ENCODE measurements around the gene SOS1. TPM values are rescaled to one million over a fixed set of nuclear protein-coding genes. Genes with fewer than 3 reads are reported as not detected.

SOS1 gene
- total RNA-seq, 1 donor from 2014 or later: 44.0 TPM

DNA sequence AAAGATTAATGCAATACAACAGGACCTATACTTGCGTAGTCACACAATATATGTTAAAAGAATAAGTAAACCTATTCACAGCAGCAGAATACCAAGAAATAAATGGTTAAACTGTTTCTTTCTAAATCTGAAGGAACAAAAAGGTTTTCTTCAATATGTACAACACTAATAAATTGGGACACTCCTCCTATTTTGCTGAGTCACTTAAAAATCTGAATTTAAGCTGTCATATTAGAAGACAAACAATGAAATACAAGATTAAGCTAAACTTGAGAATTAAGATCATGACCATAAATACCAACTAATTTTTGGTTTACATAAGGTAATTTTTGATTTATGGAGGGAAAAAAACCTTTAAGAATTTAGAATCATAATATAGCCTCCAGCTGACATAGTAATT is 138.4 kb downstream of the SOS1 start:
- Histone ChIP-seq H3K27ac (ENCODE audit: low read depth, low read length) (no peak overlapping the region), H3K9ac (ENCODE audit: low read length) (no peak overlapping the region), H3K36me3 (ENCODE audit: insufficient read depth, low read length) (peaks cover 6% of the 10 kb centered on the region), H4K20me1 (ENCODE audit: insufficient read depth, low read length) (no peaks in the 10 kb centered on the region), H3K9me3 (ENCODE audit: insufficient read depth, low read depth, low read length) (no peaks in the 10 kb centered on the region), H2AFZ (ENCODE audit: low read depth, low read length) (no peak overlapping the region), H3K4me3 (ENCODE audit: insufficient read depth, low read depth, low read length) (no peak overlapping the region), H3K27me3 (ENCODE audit: insufficient read depth, low read length) (no peaks in the 10 kb centered on the region), H3K4me1 (ENCODE audit: insufficient read depth, low read length) (no peaks in the 10 kb centered on the region), H3K79me2 (ENCODE audit: insufficient read depth, low read length) (no peaks in the 10 kb centered on the region), H3K4me2 (ENCODE audit: low read length) (no peak overlapping the region)
- no peak overlapping the region for H3K4me3 Mint-ChIP-seq (ENCODE audit: unreplicated experiment)
- no peaks in the 10 kb centered on the region for H3K9me3 Mint-ChIP-seq (ENCODE audit: unreplicated experiment)
- no peaks in the 10 kb centered on the region for H3K4me1 Mint-ChIP-seq (ENCODE audit: low read depth, unreplicated experiment)
- H3K27me3 Mint-ChIP-seq (ENCODE audit: low read depth, unreplicated experiment): no peaks in the 10 kb centered on the region
- DNase-seq (ENCODE audit: low read depth): no peak
- no peak for TF ChIP-seq EZH2 (IDR thresholded peaks at IDR 0.05; ENCODE audit: insufficient read depth, low read length)
- TF ChIP-seq, protein P1, sequence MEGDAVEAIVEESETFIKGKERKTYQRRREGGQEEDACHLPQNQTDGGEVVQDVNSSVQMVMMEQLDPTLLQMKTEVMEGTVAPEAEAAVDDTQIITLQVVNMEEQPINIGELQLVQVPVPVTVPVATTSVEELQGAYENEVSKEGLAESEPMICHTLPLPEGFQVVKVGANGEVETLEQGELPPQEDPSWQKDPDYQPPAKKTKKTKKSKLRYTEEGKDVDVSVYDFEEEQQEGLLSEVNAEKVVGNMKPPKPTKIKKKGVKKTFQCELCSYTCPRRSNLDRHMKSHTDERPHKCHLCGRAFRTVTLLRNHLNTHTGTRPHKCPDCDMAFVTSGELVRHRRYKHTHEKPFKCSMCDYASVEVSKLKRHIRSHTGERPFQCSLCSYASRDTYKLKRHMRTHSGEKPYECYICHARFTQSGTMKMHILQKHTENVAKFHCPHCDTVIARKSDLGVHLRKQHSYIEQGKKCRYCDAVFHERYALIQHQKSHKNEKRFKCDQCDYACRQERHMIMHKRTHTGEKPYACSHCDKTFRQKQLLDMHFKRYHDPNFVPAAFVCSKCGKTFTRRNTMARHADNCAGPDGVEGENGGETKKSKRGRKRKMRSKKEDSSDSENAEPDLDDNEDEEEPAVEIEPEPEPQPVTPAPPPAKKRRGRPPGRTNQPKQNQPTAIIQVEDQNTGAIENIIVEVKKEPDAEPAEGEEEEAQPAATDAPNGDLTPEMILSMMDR (IDR thresholded peaks at IDR 0.05; ENCODE audit: insufficient read depth, low read depth, low read length): no peak
- H3K36me3 Mint-ChIP-seq (ENCODE audit: low read depth, unreplicated experiment): peaks cover 17% of the 10 kb centered on the region
- FAIRE-seq: no peak
- H3K27ac Mint-ChIP-seq (ENCODE audit: unreplicated experiment): no peak overlapping the region

GRCh38 chr2:38981670-38982357 is 139.0 kb downstream of the SOS1 start:
- no peak for DNase-seq (ENCODE audit: low read depth)
- Histone ChIP-seq H3K4me2 (ENCODE audit: low read length) (no peak overlapping the region), H3K36me3 (ENCODE audit: insufficient read depth, low read length) (peaks cover under 1% of the 10 kb centered on the region), H4K20me1 (ENCODE audit: insufficient read depth, low read length) (no peaks in the 10 kb centered on the region), H3K4me3 (ENCODE audit: insufficient read depth, low read depth, low read length) (no peak overlapping the region), H3K9me3 (ENCODE audit: insufficient read depth, low read depth, low read length) (no peaks in the 10 kb centered on the region), H3K4me1 (ENCODE audit: insufficient read depth, low read length) (no peaks in the 10 kb centered on the region), H2AFZ (ENCODE audit: low read depth, low read length) (no peak overlapping the region), H3K27ac (ENCODE audit: low read depth, low read length) (no peak overlapping the region), H3K27me3 (ENCODE audit: insufficient read depth, low read length) (no peaks in the 10 kb centered on the region), H3K79me2 (ENCODE audit: insufficient read depth, low read length) (no peaks in the 10 kb centered on the region), H3K9ac (ENCODE audit: low read length) (no peak overlapping the region)
- Mint-ChIP-seq H3K27ac (ENCODE audit: unreplicated experiment) (no peak overlapping the region), H3K9me3 (ENCODE audit: unreplicated experiment) (no peaks in the 10 kb centered on the region), H3K27me3 (ENCODE audit: low read depth, unreplicated experiment) (no peaks in the 10 kb centered on the region), H3K4me3 (ENCODE audit: unreplicated experiment) (no peak overlapping the region), H3K36me3 (ENCODE audit: low read depth, unreplicated experiment) (peaks cover 17% of the 10 kb centered on the region), H3K4me1 (ENCODE audit: low read depth, unreplicated experiment) (no peaks in the 10 kb centered on the region)
- no peak for TF ChIP-seq EZH2 (IDR thresholded peaks at IDR 0.05; ENCODE audit: insufficient read depth, low read length)
- TF ChIP-seq, protein P1 (IDR thresholded peaks at IDR 0.05; ENCODE audit: insufficient read depth, low read depth, low read length): no peak
- FAIRE-seq: no peak

DNA sequence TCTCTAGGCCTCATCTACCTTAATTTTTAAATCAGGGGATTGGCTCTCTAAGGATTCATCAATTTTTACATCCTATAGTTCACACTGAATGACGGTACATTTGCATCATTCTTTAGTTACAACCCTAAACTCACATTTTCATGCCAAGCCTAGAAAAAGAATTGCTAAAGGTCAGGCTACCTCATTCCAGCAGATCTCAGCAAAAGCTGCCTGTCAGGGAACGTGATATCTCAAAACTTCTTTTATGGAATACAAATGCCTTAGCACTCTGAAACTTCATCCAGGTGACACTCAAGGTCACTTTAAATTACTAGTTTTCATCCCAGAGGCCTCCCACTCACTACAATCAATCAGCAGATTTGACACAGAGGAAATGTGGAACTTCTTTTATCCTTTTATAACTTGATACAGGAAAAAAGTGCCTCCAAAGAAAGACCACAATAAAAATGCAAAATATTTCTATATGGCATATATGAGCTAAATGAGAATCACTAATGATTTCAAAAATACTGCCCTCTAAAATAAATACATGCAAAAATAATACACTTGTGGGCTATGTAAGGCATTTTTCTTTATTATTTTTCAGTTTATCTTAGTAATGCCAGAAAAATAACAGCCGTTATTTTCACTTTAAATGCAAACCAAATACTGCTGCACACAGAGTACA is 139.7 kb downstream of the SOS1 start:
- Histone ChIP-seq H3K79me2 (ENCODE audit: insufficient read depth, low read length) (no peaks in the 10 kb centered on the region), H3K4me2 (ENCODE audit: low read length) (no peak overlapping the region), H3K4me1 (ENCODE audit: insufficient read depth, low read length) (no peaks in the 10 kb centered on the region), H3K9me3 (ENCODE audit: insufficient read depth, low read depth, low read length) (no peaks in the 10 kb centered on the region), H3K4me3 (ENCODE audit: insufficient read depth, low read depth, low read length) (no peak overlapping the region), H3K9ac (ENCODE audit: low read length) (no peak overlapping the region), H2AFZ (ENCODE audit: low read depth, low read length) (no peak overlapping the region), H3K27me3 (ENCODE audit: insufficient read depth, low read length) (no peaks in the 10 kb centered on the region), H4K20me1 (ENCODE audit: insufficient read depth, low read length) (no peaks in the 10 kb centered on the region), H3K27ac (ENCODE audit: low read depth, low read length) (no peak overlapping the region), H3K36me3 (ENCODE audit: insufficient read depth, low read length) (no peaks in the 10 kb centered on the region)
- H3K27me3 Mint-ChIP-seq (ENCODE audit: low read depth, unreplicated experiment): no peaks in the 10 kb centered on the region
- H3K36me3 Mint-ChIP-seq (ENCODE audit: low read depth, unreplicated experiment): peaks cover 17% of the 10 kb centered on the region
- no peak for DNase-seq (ENCODE audit: low read depth)
- no peaks in the 10 kb centered on the region for H3K9me3 Mint-ChIP-seq (ENCODE audit: unreplicated experiment)
- no peak overlapping the region for H3K4me3 Mint-ChIP-seq (ENCODE audit: unreplicated experiment)
- no peaks in the 10 kb centered on the region for H3K4me1 Mint-ChIP-seq (ENCODE audit: low read depth, unreplicated experiment)
- no peak for FAIRE-seq
- no peak overlapping the region for H3K27ac Mint-ChIP-seq (ENCODE audit: unreplicated experiment)
- TF ChIP-seq, protein P1 (IDR thresholded peaks at IDR 0.05; ENCODE audit: insufficient read depth, low read depth, low read length): no peak
- TF ChIP-seq EZH2 (IDR thresholded peaks at IDR 0.05; ENCODE audit: insufficient read depth, low read length): no peak
